ENCODE results near the gene RIF1. TPM values are rescaled to one million over a fixed set of nuclear protein-coding genes. Genes with fewer than 3 reads are reported as not detected.

RIF1 gene
- 10 to 100 TPM; 35.4 to 42.3 (median 38.3) TPM for polyA plus RNA-seq (ENCODE audit: insufficient read length in 4 of 4)

DNA sequence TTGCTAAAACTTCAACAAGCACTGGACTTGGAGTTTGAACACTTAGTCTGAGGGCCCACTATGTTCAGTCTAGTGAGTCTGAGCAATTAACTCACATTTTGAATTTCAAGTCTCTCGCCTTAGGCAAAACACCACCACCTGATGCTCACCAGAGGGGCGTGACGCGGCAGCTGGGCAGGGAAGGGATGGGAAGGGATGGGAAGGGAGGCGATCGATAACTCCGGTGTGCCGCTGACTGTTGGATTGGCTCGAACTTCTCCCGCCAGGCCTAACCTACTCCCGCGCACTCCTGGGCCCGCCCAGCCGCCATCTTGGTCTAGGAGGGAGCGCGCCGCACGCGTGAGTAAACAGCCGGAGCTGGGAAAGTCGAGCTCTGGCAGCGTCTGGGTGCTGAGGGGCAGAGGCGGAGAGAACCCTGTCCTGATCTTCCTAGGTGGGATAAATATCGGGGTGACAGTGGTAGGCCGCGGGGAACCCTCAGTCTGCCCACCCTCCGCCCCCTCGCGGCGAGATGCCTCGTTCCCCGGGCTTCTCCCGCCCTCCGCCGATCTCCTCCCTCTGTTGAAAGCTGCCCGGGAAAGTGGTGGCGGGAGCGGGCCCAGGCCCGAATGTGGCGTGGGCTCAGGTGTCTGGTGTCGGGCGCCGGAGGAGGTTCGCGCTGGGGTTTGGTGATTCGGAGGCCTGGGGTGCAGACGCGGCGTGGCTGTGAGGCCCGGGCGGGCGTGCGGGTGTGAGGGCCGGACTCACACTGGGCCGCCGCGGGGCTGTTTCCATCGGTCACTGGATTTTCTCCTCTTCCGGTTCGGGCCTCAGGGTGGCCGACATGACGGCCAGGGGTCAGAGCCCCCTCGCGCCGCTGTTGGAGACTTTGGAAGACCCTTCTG lies at the start of gene RIF1:
Gene RIF1 (plus strand): TSS at position 302 of the 884 bp plus-strand sequence. CDS start 522 bp downstream, at position 824.
- peak; percentile 72 to 87 (median 82) for DNase-seq (ENCODE audit: low read depth in 4 of 4, low spot score in 2 of 4)

DNA sequence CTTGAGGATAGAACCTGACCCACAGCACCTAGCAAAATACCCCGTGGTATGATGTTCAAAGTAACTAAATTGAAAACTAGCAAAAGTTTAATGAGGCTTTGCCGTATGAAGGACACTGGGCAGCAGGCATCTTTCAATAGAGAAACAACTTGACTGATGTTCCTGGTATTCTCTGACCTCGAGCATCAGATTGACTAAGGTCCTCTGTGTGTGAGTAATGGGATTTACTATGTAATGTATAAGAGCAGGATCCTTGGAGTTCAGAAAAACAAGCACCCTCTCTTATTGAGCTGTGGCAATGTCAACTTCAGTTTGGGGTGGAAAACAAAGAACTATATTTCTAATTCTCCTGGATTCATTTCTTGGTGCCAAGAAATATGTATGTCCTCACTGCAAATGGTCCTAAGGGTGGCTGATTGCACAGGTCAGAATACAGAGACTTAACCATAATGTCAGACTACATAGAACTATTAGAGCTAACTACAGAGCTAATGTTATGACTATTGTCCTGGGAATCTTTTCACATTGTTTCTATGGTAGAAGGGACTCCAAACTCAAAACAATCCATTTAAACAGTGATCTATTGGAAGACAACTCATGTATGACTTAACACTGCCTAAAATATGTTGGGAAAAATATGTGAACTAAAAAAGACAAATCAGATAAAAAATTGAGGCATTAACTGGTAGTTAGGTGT lies 47.9 kb upstream of the RIF1 start:
- no peak for DNase-seq (ENCODE audit: low read depth in 4 of 4, low spot score in 2 of 4)

DNA sequence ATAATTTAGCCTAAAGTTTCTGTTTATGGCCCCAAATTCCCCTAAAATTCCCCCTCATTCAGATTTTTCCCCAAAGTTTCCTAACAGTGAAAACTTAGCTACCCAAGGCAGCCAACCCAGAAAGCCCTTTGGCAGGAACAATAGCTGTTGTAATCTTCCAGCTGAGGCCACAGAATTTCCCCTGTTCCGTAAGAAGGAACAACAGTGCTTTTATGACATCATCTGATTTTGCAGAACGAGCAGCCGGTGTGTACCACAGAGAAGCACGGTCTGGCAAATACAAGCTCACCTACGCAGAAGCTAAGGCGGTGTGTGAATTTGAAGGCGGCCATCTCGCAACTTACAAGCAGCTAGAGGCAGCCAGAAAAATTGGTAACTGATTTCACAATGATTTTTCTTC lies 46.0 kb upstream of the RIF1 start:
- no peak for DNase-seq (ENCODE audit: low read depth in 4 of 4, low spot score in 2 of 4)

DNA sequence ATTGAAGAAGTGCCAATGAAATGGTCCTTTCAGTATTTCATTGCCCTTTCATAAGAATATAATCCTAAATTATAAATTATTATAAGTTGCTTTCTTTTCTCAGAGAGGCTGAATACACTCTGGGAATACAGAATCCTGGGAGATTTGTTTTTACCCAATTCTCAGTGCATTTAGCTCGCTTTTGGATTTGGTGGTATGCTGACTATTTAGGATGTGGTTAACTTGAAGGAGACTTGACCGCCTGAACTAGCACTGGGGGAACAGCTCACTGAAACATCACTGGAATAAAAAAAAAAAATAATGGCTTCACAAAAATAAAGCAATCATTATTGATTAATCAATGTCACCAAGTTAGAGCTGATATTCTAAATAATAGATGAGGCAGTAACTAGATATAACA lies 42.1 kb upstream of the RIF1 start:
- DNase-seq (ENCODE audit: low read depth in 4 of 4, low spot score in 2 of 4) = no peak

DNA sequence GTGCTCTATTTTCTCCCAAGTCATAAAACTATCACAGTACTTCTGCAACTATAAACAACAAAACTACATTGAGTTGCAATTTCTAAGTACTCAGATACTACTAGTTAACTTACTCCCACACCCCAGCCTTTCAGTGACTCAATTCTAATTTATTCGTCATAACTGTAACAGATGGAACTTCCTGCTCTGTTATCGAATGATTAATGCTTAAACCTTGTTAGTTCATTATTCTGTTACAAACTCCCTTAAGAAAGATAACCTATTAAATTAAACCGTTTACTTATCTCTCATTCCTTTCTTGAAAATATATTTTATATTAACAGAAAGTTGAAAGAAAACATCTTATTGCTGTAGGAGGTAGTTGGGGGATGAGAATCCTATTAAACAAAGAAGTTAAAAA lies 35.3 kb upstream of the RIF1 start:
- peak in 2 of 4 donors; percentile 21 to 40 for DNase-seq (ENCODE audit: low read depth in 4 of 4, low spot score in 2 of 4)

- no peak for DNase-seq (ENCODE audit: low read depth in 4 of 4, low spot score in 2 of 4)
Measured at GRCh38 chr2:151379169-151379568, 30.5 kb upstream of the RIF1 start.

DNA sequence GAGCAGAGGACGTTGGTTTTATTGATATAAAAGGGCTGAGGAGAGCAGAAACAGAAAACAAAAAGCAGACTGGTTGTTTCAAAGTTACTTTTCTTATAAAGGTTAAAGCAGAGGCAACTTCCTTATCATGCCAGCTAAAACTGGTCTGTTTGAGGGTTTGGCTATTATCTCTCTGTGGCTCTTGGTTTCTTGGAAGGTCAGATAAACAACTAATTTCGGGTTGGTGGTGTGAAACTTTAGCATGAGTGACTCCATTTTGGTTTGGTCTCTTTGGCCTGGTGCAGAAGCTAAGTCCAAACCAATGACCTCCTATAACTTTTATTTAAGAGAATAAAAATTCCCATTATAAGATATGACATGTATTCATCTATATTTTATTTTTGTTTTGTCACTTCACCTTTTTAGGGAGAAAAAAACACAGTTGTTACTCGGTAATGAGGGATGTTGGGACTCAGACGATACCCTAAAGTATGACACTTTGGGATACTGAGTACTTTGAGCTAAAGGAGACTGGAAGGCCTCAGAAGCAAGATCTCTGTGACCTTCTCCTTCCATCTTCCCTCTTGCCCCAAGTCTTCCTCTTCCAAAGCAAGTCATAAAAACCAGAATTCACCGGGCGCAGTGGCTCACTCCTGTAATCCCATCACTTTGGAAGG lies 29.0 kb upstream of the RIF1 start:
- no peak for DNase-seq (ENCODE audit: low read depth in 4 of 4, low spot score in 2 of 4)

DNA sequence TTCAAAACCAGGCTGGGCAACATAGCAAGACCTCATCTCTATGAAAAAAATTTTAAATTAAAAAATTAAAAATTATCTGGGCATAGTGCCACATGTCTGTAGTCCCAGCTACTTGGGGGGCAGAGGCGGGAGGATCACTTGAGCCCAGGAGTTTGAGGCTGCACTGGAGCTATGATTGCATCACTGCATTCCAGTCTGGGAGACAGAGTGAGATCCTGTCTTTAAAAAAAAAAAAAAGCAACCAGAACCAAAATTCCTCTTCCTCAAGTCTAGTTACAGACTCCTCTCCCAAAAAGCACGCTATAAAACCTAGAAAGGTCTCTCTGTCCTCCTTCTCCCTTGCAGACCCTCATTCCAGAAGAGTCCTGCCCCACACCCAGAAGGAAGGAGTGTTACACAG lies 28.4 kb upstream of the RIF1 start:
- no peak for DNase-seq (ENCODE audit: low read depth in 4 of 4, low spot score in 2 of 4)

GRCh38 chr2:151388011-151388410 lies 21.7 kb upstream of the RIF1 start:
- DNase-seq (ENCODE audit: low read depth in 4 of 4, low spot score in 2 of 4) = no peak

DNA sequence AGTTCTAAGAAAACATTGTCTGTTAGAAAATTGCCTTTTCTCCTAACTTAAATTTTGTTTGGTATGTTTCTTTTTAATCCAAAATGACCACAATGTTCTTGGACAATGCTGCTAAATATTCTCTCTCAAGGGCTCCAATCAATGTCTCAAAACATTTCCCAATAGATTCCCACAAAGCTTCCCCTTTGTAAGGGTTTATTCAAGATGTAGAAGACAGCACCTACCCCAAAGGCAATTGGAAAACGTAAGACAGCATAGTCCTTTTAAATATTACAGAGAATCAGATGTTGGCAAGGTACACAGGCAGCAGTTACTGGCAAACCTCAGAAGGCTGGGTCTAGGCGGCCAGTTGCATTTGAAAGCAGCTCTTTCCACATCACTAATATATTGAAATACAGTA lies 18.3 kb upstream of the RIF1 start:
- DNase-seq (ENCODE audit: low read depth in 4 of 4, low spot score in 2 of 4) = no peak

DNA sequence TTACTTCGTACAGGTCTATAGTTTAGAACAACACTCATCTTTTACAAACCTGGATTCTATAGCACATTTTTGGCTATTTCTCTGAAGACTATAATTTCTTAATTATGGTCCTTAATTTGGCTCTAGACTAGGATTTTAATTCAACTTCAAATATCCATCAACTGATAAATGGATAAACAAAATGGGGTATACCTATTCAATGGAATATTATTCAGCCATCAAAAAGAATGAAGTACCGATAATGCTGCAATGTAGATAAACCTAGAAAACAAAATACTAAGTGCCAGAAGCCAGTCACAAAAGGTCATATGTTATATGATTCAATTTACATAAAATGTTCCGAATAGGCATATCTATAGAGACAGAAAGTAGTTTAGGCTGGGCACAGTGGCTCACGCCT lies 15.2 kb upstream of the RIF1 start:
- no peak for DNase-seq (ENCODE audit: low read depth in 4 of 4, low spot score in 2 of 4)

DNA sequence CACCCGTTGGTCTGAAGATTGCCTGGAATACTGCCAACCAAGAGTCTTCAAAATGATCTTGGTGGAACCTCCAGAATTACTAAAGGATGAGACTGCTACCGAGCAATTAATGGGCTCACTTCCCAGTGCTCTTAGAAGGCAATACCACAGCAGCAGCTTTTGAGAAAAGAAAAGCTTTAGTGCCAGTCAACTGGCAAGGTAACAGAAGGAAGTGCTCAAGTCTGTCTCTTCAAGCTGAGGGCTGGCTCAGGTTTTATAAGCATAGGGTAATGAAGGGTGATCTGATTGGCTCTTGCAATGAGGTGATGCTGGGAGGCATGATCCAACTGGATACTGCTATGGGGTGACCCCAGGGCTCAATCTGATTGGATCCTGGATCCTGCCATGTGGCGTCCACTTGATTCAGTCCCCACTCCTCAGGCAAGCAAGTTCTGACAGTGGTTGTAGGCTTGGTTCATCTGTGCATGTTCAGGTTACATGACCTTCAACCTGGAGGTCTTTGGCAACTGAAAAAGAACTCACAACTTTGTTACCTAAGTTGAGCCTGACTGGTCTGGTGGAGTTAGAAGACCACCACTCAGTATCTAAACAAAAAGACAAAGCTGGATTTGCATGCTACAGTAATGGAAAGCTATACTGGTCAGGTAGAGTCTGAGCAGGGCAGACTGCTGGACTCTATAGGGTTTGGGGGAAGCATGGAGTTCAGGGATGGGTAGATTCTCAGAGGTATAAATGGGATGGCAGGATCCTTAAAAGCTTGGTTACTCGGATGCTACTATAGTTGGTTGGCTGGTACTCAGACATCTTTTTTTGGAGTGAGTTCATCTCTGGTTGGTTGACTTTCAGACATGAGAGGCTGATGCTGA lies 14.0 kb upstream of the RIF1 start:
- no peak for DNase-seq (ENCODE audit: low read depth in 4 of 4, low spot score in 2 of 4)

- DNase-seq (ENCODE audit: low read depth in 4 of 4, low spot score in 2 of 4) = no peak
Measured at GRCh38 chr2:151399981-151400380, 9.7 kb upstream of the RIF1 start.

DNA sequence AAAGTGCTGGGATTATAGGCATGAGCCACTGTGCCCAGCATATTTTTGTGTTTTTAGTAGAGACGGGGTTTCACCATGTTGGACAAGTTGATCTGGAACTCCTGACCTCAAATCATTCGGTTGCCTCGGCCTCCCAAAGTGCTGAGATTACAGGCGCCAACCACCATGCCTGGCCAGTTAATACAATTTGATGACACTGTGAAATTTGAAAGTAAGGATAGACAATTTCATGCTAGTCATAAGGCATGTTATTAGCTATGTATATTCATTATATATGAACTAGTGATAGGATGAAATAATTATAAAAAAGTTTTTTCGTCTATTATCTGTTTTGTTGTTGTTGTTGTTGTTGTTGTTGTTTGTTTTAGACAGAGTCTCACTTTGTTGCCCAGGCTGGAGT lies 8.6 kb upstream of the RIF1 start:
- no peak for DNase-seq (ENCODE audit: low read depth in 4 of 4, low spot score in 2 of 4)

GRCh38 chr2:151403914-151404313 lies 5.8 kb upstream of the RIF1 start:
- DNase-seq (ENCODE audit: low read depth in 4 of 4, low spot score in 2 of 4) = no peak

DNA sequence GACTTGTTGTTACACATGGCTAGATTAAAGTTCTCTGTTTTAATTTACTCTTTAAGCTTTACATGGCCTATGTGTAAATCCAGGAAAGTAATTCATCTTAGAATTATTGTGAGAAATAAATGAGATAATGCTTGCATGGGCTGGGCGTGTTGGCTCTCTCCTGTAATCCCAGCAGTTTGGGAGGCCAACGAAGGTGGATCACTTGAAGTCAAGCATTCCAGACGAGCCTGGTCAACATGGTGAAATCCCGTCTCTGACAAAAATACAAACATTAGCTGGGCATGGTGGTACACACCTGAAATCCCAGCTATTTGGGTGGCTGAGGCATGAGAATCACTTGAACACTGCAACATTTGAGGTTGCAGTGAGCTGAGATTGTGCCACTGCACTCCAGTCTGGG lies 4.3 kb upstream of the RIF1 start:
- DNase-seq (ENCODE audit: low read depth in 4 of 4, low spot score in 2 of 4) = no peak

DNA sequence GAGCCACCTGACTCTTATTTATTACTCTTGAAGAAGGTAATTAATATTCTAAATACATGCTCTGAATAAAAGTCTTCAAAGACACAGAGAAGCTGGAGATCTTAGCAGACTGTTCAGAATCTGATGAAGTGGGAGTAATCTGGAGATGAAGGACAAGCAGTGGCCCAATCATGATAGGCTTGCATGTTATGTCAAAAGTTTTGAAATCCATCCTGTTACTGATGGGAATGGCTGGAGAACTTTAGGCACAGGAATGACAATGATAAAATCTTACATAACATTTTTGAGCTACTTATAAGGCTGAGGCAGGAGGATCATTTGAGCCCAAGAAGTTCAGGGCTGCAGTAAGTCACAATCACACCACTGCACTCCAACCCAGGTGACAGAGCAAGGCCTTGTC lies 2.4 kb upstream of the RIF1 start:
- no peak for DNase-seq (ENCODE audit: low read depth in 4 of 4, low spot score in 2 of 4)

- no peak for DNase-seq (ENCODE audit: low read depth in 4 of 4, low spot score in 2 of 4)
Measured at GRCh38 chr2:151408788-151409600, 708 bp upstream of the RIF1 start.

DNA sequence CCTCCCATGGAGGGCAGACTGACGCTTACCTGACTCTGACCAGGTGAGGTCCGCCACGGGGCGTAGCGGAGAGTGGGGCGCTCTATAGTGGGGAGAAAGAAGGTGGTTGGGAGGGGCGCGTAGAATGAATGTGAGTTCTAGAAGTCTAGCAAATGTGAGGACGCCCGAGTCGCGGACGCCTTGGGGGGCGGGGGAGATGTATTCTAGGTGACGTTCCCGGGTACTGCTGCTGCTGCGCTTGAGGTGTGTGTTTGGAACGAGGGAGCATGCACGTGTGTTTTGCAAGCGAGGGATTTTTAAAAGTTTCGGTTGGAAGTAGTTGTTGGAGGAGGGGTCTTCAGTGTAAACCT lies 758 bp downstream of the RIF1 start:
- peak in 1 of 4 donors; percentile 19 for DNase-seq (ENCODE audit: low read depth in 4 of 4, low spot score in 2 of 4)

GRCh38 chr2:151417650-151418049 lies 7.9 kb downstream of the RIF1 start:
- no peak for DNase-seq (ENCODE audit: low read depth in 4 of 4, low spot score in 2 of 4)

All from left renal cortex interstitium (tissue), 4 donors.